ENCODE results near the gene TYW5. TPM values are rescaled to one million over a fixed set of nuclear protein-coding genes. Genes with fewer than 3 reads are reported as not detected.

The TYW5 gene
- total RNA-seq, 1 experiment from 2014 or later, result 9.0 TPM

- Histone ChIP-seq H3F3A (ENCODE audit: low read length, unreplicated experiment) (no peaks in the 10 kb centered on the region), H3K4me2 (ENCODE audit: low read length) (no peak overlapping the region), H3K9me3 (ENCODE audit: low read length) (no peaks in the 10 kb centered on the region), H4K20me1 (ENCODE audit: low read length) (no peaks in the 10 kb centered on the region), H3K27ac (ENCODE audit: low read length) (no peak overlapping the region), H3K4me1 (ENCODE audit: insufficient read depth, low read length) (no peaks in the 10 kb centered on the region; the same call in 1 of the 2 replicates), H2AFZ (ENCODE audit: low read length) (no peak overlapping the region), H3K9me2 (replicated peaks; ENCODE audit: low read length) (no peaks in the 10 kb centered on the region; the same call in 1 of the 2 replicates), H3K9ac (ENCODE audit: low read length) (no peak overlapping the region), H3K4me3 (ENCODE audit: low read length) (no peak overlapping the region), H3K27me3 (ENCODE audit: low read length) (no peaks in the 10 kb centered on the region), H3K36me3 (ENCODE audit: low read depth, low read length) (no peaks in the 10 kb centered on the region), H3K79me2 (ENCODE audit: low read length) (no peaks in the 10 kb centered on the region)
- DNase-seq (no peak), ATAC-seq (no peak)
- BruUV-seq (replicated peaks), result no TSS peak
- POLR2A ChIA-PET (ENCODE audit: unreplicated experiment), result no interaction called here
- TF ChIP-seq EZH2 (IDR thresholded peaks at IDR 0.05; ENCODE audit: low read length, unreplicated experiment) (no peak), CTCF (conservative IDR thresholded peaks at IDR 0.05; ENCODE audit: low read depth, low read length) (no peak), EZH2phosphoT487 (IDR thresholded peaks at IDR 0.05; ENCODE audit: borderline replicate concordance, low read length) (no peak)
- CTCF ChIA-PET, result no interaction called here
- intact Hi-C loops (cut with micrococcal nuclease), result loop anchor here (10.0 kb wide), 1 partner anchor 147 kb away; no protein-coding TSS in a partner anchor
These were observed 32.3 kb upstream of the TYW5 start for GRCh38 chr2:199987586-199987985.

GRCh38 chr2:199985625-199986207 is 30.4 kb upstream of the TYW5 start:
- no peaks in the 10 kb centered on the region for H3K9me3 ChIP-seq (ENCODE audit: low read length)
- no peaks in the 10 kb centered on the region for H3K36me3 ChIP-seq (ENCODE audit: low read depth, low read length)
- TF ChIP-seq EZH2phosphoT487 (IDR thresholded peaks at IDR 0.05; ENCODE audit: borderline replicate concordance, low read length), result no peak
- peak; percentile 88 for TF ChIP-seq CTCF (conservative IDR thresholded peaks at IDR 0.05; ENCODE audit: low read depth, low read length)
- TF ChIP-seq EZH2 (IDR thresholded peaks at IDR 0.05; ENCODE audit: low read length, unreplicated experiment), result no peak
- H3K79me2 ChIP-seq (ENCODE audit: low read length), result no peaks in the 10 kb centered on the region
- POLR2A ChIA-PET (ENCODE audit: unreplicated experiment), result no interaction called here
- H3K9me2 ChIP-seq (replicated peaks; ENCODE audit: low read length), result no peaks in the 10 kb centered on the region
- no peaks in the 10 kb centered on the region for H3K27me3 ChIP-seq (ENCODE audit: low read length)
- H3F3A ChIP-seq (ENCODE audit: low read length, unreplicated experiment), result no peaks in the 10 kb centered on the region
- no peak overlapping the region for H3K4me2 ChIP-seq (ENCODE audit: low read length)
- H3K27ac ChIP-seq (ENCODE audit: low read length), result no peak overlapping the region
- intact Hi-C loops (cut with micrococcal nuclease), result loop anchor here (10.0 kb wide), 1 partner anchor 149 kb away; no protein-coding TSS in a partner anchor
- no peaks in the 10 kb centered on the region for H4K20me1 ChIP-seq (ENCODE audit: low read length)
- H3K4me3 ChIP-seq (ENCODE audit: low read length), result no peak overlapping the region
- no peak overlapping the region for H3K9ac ChIP-seq (ENCODE audit: low read length)
- ATAC-seq, result peak; percentile 90
- no TSS peak for BruUV-seq (replicated peaks)
- CTCF ChIA-PET, result interaction anchor here (0.5 to 1.6 kb wide), 7 partner anchors 10 to 498 kb away, joined by 3 to 5 read pairs (median 3); no protein-coding TSS in a partner anchor
- H2AFZ ChIP-seq (ENCODE audit: low read length), result peak overlapping the region; percentile 84
- no peaks in the 10 kb centered on the region; the same call in 1 of the 2 replicates for H3K4me1 ChIP-seq (ENCODE audit: insufficient read depth, low read length)
- peak; percentile 86 for DNase-seq

- TF ChIP-seq EZH2phosphoT487 (IDR thresholded peaks at IDR 0.05; ENCODE audit: borderline replicate concordance, low read length) (no peak), CTCF (conservative IDR thresholded peaks at IDR 0.05; ENCODE audit: low read depth, low read length) (no peak), EZH2 (IDR thresholded peaks at IDR 0.05; ENCODE audit: low read length, unreplicated experiment) (no peak)
- DNase-seq (no peak), ATAC-seq (no peak)
- H3K79me2 ChIP-seq (ENCODE audit: low read length), result no peaks in the 10 kb centered on the region
- no peaks in the 10 kb centered on the region for H3K27me3 ChIP-seq (ENCODE audit: low read length)
- BruUV-seq (replicated peaks), result no TSS peak
- H3K4me2 ChIP-seq (ENCODE audit: low read length), result no peak overlapping the region
- no peak overlapping the region for H3K9ac ChIP-seq (ENCODE audit: low read length)
- peaks cover 3% of the 10 kb centered on the region for H3K4me1 ChIP-seq (ENCODE audit: insufficient read depth, low read length)
- no peak overlapping the region for H2AFZ ChIP-seq (ENCODE audit: low read length)
- POLR2A ChIA-PET (ENCODE audit: unreplicated experiment), result no interaction called here
- intact Hi-C loops (cut with micrococcal nuclease), result loop anchor here (10.0 kb wide), 1 partner anchor 150 kb away; no protein-coding TSS in a partner anchor
- no peaks in the 10 kb centered on the region for H3K9me2 ChIP-seq (replicated peaks; ENCODE audit: low read length)
- no peak overlapping the region for H3K4me3 ChIP-seq (ENCODE audit: low read length)
- H3F3A ChIP-seq (ENCODE audit: low read length, unreplicated experiment), result no peaks in the 10 kb centered on the region
- no peaks in the 10 kb centered on the region for H4K20me1 ChIP-seq (ENCODE audit: low read length)
- H3K36me3 ChIP-seq (ENCODE audit: low read depth, low read length), result no peaks in the 10 kb centered on the region
- CTCF ChIA-PET, result interaction anchor here (1.6 kb wide), 1 partner anchor 321 kb away, joined by 4 read pairs; no protein-coding TSS in a partner anchor
- H3K27ac ChIP-seq (ENCODE audit: low read length), result no peak overlapping the region
- H3K9me3 ChIP-seq (ENCODE audit: low read length), result no peaks in the 10 kb centered on the region
These were observed 29.5 kb upstream of the TYW5 start for GRCh38 chr2:199984755-199985154.

All from PC-3 (cell line).